MV-4-11 (cell line): ENCODE results near the gene CCL7.
"Not testable (repeated sequence)": the region's sequence is repeated elsewhere in the genome, so short reads cannot be mapped to it uniquely, and the experiment has no call there.

Experiments
- DNase-seq: peaks from one replicate; lab custom pipeline; 2025; lab: John Stamatoyannopoulos, UW

Gene CCL7

DNA sequence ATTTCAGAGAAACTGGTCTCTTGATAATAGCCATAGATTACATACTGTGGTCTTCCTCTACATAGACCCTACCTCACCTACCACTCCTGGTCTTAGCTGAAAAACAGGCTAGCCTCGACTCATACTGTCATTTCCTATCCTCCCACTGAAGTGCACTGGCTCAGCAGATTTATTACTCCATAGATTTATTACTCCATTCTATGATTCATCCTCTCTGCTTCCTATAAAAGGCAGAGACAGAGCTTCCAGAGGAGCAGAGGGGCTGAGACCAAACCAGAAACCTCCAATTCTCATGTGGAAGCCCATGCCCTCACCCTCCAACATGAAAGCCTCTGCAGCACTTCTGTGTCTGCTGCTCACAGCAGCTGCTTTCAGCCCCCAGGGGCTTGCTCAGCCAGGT is at the start of gene CCL7:
TSS of gene CCL7 (plus strand) at position 253 of the 400 bp plus-strand sequence. CDS start at position 323, 70 bp downstream.
- DNase-seq, result no peak

DNA sequence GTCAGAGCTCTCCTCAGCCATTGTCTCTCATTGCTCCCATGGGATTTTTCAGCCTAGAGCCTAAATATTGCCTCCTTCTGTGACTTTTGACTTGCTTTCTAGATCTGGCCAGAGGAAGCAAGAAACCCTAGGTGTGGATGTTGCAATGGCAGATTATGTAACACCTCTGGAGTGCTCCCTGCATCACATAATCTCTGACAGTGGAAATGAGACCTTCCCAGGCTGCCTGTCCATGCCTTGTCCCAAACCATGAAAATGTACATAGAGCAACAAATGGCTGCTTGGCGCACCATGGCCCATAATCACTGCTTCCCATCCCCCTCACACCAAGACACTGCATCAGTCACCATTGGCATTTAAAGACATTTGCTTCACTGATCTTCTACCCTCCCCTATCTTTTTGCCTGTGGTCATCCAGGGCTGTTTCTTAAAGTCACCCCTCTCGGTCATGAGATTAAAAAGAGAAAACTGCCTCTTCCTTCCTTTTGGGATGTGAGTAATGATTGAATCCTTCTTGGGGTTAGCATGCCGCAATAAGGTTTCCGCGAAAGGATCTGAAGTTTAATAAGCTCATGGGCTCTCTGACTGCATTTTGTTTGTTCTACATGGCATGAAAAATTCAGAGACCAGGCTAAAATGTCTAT is 49.1 kb upstream of the CCL7 start:
- peak; percentile 79 for DNase-seq

DNA sequence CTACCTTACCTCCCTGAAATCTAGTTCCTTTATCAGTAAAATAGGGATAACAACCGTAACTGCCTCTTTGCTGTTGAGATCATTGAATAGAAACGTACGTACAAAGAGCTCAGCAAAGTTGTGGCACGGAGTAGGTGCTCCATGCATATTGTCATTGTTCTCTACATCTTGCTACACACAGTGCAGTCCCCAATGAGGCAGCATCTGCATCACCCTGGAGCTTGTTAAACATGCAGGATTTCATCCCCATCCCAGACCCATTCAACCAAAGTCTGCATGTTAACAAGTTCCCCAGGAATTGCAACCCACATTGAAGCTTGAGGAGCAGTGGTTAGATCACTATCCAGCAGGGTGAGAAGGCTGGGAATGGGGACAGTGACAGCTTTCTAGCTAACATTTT is 48.6 kb upstream of the CCL7 start:
- no peak for DNase-seq

DNA sequence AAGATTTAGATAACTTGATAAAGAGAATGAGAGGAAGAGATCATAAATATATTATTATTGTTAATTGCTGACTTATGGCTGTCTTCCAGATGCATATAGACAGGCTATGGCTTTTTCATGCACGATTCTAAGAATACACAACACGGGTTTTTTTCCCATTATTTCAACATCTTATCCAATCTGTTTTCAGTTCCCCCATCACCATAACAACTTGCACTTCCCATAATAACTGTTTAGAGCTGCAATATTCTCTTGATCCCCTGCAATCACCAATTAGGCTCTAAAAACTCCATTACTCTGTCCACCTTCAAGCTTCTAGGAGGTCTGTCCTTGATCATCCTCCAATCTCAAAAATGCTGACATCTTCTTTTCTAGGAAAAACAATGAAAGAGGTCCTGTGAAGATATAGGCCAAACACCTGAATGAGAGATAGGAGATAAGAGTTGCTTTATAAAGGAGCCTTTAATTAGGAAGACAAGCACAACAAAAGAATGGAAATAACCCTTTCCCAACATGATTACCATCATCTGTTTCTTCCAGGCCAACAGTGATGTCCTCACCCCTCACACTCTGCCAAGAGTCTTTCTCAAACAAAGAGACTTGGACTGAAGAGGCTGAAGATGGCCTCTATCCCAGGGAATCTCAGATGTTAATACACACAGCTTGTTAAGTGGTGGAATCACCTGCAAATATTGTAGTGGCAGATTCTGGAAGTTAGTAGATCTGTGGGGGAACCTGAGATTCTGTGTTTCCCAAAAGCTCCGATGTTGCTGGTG is 47.1 kb upstream of the CCL7 start:
- peak; percentile 82 for DNase-seq

DNA sequence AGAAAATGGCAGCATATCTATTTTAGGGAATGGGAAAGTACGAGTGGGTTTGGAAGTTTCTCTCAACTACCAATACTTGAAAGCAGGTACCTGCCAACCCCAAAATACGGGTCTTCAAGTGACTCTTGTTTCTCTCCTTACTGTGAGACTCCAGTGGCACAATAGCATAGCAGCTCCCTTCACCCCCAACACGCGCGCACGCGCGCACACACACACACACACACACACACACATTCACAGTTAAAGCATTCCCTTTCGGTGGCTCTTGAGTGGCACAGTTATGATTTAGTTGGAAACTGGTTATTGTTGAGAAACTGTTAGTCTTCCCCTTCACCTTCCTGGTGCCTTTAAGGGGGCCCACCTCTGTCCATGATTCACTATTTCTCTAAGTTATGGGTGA is 45.0 kb upstream of the CCL7 start:
- no peak for DNase-seq

DNA sequence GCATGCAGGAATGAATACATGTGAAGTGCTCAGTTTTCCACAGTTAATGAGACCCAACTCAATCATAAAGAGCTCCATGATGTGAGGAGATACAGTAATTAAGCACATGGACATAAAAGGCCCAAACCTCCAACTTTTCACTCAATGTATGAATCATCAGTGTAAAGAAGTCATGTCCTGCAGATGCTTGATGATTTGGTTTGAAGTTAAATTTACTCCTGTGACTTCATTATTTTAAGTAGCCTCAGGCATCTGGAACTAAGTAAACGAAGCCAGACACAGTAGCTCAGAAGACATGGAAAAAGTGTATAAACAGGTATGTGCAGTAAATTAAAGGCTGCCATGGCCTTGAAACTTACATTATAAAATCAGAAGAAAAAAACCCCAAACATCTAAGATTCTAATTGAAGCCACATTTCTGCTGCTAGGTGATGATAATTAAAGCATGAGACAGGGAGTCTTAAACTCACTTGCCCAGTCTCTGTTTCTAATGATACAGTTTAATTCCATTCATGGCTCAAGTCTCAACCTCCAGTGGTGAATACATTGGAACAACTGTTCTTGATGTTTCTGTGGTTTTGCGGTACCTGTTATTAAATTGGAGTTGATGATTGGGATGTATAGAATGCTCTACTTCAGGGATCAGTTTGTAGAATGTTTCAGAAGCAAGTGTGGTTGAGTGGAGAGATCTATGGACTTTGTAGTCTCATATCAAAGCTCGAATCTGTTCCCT is 43.8 kb upstream of the CCL7 start:
- DNase-seq, result no peak

DNA sequence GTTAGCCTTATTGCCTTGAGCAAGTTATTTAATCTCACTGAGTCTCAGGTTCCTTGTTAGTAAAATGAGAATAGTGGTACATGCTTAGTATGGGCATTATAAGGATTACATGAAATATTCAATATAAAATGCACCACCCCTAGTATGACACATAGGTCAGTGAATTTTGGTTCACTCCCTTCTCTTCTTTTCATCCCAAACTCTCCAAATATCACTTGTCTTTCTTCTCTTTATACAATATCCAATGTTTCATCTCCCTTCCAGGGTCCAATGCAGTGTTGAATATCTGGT is 43.3 kb upstream of the CCL7 start:
- DNase-seq, result no peak

DNA sequence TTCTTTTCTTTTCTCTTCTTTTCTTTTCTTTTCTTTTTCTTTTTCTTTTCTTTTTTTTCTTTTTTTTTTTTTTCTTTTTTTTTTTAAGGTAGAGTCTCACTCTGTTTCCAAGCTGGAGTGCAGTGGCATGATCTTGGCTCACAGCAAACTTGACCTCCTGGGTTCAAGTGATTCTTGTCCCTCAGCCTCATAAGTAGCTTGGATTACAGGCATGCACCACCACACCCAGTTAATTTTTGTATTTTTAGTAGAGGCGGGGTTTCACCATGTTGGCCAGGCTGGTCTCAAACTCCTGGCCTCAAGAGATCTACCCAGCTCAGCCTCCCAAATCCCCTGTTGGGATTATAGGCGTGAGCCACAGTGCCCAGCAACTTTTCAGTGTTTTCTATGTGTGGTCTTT is 42.7 kb upstream of the CCL7 start:
- DNase-seq, result not testable (repeated sequence)

DNA sequence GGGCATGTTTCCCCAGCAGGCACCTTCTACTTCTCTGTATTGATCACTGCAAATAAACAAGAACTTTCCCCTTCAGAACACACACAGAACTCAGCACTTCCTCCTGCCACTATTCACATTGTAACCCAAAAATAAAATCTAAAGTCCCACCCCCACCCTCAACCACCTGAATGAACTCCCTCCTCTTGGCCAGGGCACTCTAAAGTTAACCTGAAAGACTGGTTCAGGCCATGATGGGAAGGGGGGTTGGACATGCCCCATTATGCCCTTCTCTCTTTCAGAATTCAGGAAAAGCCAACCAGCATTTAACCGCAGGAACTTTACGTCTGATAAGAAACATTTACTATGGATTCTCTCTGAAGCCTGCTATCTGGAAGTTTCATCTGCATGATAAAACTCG is 42.3 kb upstream of the CCL7 start:
- no peak for DNase-seq

DNA sequence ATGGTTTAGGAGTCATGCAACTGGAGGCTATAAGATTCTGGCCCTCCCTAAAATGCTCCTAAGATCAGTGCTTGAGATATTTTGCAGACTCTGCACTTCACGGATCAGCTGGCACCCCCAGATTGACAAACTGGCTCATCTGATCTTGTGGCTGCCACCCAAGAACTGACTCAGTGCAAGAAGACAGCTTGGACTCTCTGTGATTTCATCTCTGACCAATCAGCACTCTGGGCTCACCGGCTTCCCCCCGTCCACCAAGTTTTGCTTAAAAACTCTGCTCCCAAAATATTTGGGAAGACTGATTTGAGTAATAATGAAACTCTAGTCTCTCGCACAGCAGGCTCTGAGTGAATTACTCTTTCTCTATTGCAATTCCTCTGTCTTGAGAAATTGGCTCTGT is 41.2 kb upstream of the CCL7 start:
- DNase-seq, result no peak

DNA sequence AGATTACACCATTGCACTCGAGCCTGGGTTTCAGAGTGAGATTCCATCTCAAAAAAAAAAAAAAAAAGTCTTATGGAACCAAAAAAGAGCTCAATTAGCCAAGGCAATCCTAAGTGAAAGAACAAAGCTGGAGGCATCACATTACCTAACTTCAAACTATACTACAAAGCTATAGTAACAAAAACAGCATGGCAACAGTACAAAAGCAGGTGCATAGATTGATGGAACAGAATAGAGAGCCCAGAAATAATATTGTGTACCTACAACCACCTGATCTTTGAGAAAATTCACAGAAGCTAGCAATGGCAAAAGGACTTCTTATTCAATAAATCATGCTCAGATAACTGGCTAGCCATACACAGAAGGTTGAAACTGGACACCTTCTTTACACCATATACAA is 39.7 kb upstream of the CCL7 start:
- DNase-seq, result no peak

DNA sequence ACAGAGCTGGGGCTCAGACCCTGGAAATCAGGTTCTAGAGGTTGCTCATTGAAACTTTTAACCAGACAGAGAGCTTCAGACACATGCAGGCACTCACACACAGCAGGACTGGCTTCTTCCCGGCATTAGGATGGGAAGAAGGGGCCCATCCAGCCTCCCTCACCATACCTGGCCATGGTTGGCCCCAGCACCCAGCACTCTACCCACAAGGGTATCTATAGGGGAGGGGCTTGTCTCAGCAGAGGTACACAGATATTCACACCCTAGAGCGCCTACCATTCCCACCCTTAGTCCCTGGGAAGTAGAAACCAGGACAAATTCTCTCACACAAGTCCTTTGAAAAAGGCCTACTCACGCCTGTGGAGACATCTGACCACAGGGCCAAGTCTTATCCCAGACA is 35.4 kb upstream of the CCL7 start:
- no peak for DNase-seq

DNA sequence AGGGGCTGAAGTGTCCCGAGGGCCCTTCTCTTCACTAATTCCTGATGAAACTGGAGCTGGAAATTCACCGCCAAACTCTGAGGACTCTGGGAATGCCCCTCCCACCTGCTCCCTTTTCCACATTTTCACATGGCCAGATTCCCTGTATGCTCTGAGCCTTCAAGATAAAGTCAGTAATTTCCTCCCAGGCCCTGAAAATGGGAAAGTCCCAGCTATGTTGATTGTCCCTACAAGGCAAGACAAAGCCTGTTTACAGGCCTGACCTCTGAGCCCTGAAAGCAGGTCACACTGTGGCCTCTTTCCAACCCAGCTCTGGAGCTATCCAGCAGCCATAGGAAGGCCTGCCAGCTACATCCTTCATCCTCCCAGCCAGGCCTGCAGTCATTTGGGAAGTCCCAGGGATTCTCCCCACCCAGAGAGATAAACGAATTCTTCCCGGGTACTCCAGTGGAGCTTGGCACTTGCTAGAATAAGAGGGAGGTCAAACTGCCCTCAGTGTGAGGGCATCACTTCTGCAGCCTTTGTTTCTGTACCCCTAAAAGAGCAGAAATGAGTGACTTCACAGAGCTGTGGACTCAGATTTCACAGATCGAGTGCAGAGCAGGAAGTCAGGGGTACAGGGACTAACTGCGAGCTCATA is 34.5 kb upstream of the CCL7 start:
- peak; percentile 63 for DNase-seq

DNA sequence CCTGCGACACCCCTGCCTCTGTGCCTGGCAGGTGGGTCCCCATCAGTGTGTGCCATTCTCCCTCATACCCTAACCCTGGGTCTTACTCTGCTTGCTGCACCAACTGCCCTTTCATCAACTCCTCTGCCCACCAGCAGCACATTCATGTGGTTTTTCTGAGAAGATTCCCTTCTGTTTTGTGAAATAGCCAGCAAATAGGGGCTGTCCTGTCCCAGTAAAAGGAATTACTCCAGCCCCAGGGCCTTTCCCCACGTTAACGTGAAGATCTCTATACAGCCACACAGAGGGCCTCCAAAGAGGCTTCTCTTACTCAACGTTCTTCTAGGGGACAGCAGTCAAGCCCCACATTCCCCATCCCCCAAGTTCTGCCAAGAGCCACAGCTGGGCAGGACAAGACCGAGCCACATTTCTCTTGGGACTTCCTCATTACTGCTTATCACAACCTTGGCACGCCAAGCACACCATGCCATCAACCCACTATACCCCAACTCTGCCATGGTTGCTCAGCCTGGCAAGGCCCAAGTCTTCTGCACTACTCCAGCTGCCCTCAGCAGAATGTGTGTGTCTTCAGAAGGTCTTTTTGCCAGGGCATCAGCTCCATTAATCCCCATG is 33.6 kb upstream of the CCL7 start:
- peak; percentile 82 for DNase-seq

DNA sequence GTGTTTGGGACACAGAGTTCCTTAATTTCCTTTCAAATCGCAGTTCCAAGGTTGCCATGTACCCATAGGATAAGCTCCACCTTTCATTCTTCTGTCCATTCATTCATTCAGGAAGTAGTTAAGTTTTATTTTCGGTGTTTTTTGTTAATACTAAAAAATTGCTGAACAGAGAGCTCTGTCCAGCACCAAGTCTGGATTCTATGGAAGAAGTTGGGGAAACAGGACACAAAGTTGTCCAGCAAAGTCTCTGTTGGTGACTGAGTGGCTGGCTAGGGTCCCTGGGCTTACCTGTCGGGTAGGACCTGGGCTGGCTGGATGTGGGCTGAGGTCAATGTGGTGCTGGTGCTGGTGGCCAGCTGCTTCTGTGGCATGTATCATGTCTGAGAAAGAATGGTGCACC is 32.6 kb upstream of the CCL7 start:
- DNase-seq, result no peak

DNA sequence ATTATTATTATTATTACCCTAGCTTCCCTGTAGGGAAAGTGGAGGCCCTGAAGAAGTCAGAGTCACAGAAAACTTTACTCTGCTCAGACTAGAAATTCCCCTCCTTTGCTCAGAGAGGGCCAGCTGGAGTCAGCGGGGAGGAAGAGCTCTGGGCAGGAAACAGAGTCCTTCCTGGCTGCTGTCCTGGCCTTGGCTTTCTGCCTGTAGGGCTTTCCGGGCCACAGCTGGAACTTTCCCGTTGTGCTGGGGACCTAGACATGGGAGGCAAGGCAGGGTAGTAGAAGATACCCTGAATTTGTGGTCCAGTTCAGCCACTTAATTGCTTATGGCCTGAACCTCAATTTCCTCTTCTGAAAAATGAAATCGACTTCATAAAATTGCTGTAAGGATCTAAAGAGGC is 29.0 kb upstream of the CCL7 start:
- peak; percentile 42 for DNase-seq

DNA sequence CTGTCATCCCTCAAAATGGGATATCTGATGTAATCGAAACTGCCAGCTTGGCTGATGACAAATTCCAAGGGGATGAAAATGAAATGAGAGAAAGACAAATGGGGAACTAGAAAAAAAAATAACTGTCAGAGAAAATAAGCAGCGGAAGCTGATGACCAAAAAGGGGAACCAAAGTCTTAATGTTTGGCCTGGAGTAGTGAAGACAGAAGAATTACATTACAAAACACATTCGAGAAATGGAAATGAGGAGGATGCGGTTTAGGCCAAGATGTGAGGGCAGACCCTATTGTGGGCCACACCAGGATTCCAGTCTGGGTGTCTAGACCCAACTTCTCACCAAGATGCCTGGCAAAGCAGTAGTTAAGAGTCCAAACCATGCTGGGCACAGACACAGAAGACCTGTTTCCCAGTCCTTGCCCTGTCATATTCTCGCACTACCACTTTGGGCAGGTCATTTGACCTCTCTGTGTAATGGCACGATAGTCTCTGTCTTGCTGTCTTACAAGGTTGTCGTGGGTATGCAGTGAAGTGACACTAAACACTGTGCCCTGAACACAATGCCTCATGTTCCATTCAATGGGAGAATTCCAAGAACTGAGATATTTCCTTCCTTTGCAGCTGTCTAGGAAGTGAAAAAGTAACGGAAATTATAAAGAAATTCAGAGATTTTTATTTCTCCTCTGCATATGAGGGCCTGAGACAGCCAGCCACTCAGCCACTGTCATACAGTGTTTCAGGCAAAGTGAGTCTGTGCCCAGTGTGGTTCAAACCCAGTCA is 27.2 kb upstream of the CCL7 start:
- peak; percentile 99 for DNase-seq

DNA sequence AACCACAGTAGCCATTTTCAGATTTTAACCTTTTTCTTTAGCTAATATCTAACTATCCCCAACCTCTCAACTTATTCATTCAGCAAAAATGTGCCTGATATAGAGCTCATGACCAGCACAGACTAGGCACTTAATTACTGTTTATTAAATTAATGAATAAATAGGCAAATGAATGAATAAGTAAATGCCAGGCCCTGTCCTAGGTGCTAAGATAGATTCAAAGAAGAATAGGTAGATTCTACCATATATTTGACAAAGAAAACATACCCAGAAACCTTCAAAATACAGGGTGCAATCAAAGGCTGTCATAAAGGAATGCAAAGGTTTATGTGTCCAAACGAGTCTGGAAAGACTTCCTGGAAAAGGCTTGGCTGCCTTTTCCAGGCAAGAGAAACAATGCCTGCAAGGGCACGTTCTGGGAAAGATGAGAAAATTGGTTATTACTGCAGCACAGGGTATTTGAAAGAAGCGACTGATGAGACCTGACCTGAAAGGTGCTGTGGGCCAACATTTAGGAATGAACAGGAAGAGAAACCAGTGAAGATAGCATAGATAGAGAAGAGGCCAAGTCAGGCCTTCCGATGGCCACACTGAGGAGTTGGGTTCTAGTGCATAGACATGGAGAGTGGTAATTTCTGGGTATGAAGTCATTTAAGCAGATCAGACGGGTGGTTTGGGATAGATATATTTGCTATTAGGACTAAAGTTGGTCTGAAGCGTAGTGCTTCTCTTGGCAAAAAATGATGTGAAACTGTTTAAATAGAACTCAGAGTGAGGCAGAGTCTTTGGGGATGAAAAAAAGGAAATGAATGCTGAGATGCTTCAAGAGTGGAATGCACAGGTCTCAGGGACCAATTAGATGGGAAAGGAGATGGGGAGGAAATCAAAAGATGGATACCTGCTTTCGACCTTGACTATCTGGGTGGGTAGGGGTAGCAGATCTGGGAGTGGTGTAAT is 26.4 kb upstream of the CCL7 start:
- DNase-seq, result peak; percentile 79

DNA sequence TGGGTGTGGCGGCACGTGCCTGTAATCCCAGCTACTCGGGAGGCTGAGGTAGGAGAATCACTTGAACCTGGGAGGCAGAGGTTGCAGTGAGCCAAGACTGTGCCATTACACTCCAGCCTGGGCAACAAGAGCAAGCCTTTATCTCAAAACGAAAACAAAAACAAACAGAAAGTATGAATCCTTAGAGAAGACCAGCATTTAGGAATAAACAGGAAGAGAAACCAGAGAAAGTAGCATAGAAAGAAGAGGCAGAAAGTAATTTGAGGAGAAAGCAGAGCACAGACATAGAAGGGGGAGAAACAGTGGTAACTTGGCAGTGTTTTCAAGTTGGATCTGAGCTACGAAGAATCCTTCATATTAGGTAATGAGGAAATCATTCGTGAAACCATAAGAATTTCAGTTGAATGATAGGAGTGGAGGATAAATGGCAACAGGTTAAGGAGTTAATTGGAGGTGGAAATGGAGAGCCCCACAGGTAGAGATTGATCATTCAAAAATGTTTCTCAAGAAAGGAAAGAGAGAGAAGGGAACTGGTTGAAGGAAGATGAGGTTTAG is 24.6 kb upstream of the CCL7 start:
- DNase-seq, result peak; percentile 60

DNA sequence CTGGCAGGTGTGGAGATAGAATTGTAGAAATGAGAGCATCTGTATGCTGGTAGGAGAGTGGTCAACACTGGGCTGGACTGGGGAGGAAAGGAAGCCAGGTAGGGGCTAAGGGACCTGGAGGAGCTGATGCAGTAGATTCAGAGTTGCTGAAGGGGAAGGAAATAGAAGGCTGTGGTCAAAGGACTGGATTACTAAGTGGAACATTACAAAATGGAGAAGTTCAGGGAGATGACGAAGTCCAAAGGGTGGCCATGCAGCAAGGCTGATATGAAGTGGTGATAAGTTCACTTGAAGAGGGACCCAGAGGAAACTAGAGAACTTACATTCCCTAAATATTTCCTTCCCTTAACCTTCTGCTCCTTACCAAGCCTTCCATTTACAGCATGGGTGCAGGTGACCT is 23.6 kb upstream of the CCL7 start:
- DNase-seq, result peak; percentile 94
